MCF 10A (cell line): Measurements from ENCODE around the gene CCSER2. TPM values are rescaled to one million over a fixed set of nuclear protein-coding genes. Genes with fewer than 3 reads are reported as not detected.

Experiments used
- BruUV-seq: library from RNA; stranded (reverse); fragments of 400-500 nt; replicated peaks from 2 replicates; lab custom pipeline; 2021; lab: Mats Ljungman, UMichigan
- CTCF ChIA-PET: fragments of 300-600 bp; sonication (Branson Sonifier 250); formaldehyde crosslinking; extraction: SDS; loops from one replicate; lab custom pipeline; 2021; ENCODE audit warnings: antibody characterized with exemption, inconsistent platforms; lab: Yijun Ruan, JAX
- POLR2A ChIA-PET: fragments of 300-600, 350-650 bp; sonication (Branson Sonifier 250); formaldehyde crosslinking; extraction: SDS; loops from one replicate; lab custom pipeline; 2020; ENCODE audit warnings: antibody characterized with exemption, inconsistent platforms; lab: Yijun Ruan, JAX
- DNase-seq: peaks from one replicate; pipeline ENCODE4 v3.0.0-alpha.2; 2018; ENCODE audit not compliant: unreplicated experiment
- H3K27ac Mint-ChIP-seq: one replicate; pipeline ENCODE4 v1.8.0; 2022; ENCODE audit warnings: mild to moderate bottlenecking, low read depth, mixed read lengths; ENCODE audit not compliant: unreplicated experiment
- H3K27me3 Mint-ChIP-seq: one replicate; pipeline ENCODE4 v1.8.0; 2022; ENCODE audit warnings: mixed read lengths; ENCODE audit not compliant: insufficient read depth, unreplicated experiment
- H3K36me3 Mint-ChIP-seq: one replicate; pipeline ENCODE4 v1.8.0; 2022; ENCODE audit warnings: mild to moderate bottlenecking, moderate library complexity, mixed read lengths; ENCODE audit not compliant: insufficient read depth, unreplicated experiment
- H3K4me1 Mint-ChIP-seq: one replicate; pipeline ENCODE4 v1.8.0; 2022; ENCODE audit warnings: mixed read lengths; ENCODE audit not compliant: insufficient read depth, unreplicated experiment
- H3K4me3 Mint-ChIP-seq: one replicate; pipeline ENCODE4 v1.8.0; 2022; ENCODE audit warnings: mild to moderate bottlenecking, moderate library complexity, mixed read lengths; ENCODE audit not compliant: unreplicated experiment
- H3K9me3 Mint-ChIP-seq: one replicate; pipeline ENCODE4 v1.8.0; 2022; ENCODE audit warnings: mixed read lengths; ENCODE audit not compliant: unreplicated experiment
- intact Hi-C: fragments of 100-400 bp; cut with micrococcal nuclease; formaldehyde crosslinking; loops from 2 replicates; pipeline ENCODE4 v1.14.1; 2022
- total RNA-seq: library from RNA; stranded (reverse); gene quantifications from 2 replicates; pipeline ENCODE4 v1.2.3, GENCODE V29; 2022
- TF ChIP-seq, protein P1 (sequence below): fragments of 200-600 bp; IDR thresholded peaks from one replicate; pipeline ENCODE4 v1.8.0; 2022; ENCODE audit warnings: antibody characterized with exemption, mild to moderate bottlenecking; ENCODE audit not compliant: unreplicated experiment

The CCSER2 gene
- total RNA-seq, 1 experiment from 2014 or later, result 70.0 TPM

DNA sequence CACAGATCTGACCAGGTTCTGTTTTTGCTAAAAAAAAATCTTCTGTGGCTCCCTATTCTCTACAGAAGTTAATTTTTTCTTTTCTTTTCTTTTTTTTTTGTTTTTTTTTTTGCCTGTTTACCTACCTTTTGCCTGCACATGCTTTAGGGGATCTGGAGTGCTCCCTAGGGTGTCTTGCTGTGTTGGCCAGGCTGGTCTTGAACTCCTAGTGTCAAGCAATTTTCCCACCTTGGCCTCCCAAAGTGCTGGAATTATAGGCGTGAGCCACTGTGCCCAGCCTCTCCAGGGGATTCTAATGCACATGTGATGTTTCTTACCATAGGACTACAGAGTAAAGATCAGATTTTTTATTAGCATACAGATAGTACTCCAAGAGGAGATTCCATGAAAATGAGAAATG, 10.6 kb downstream of the CCSER2 start:
- Mint-ChIP-seq H3K27me3 (no peaks in the 10 kb centered on the region), H3K4me1 (peaks cover 8% of the 10 kb centered on the region), H3K4me3 (no peak overlapping the region), H3K27ac (no peak overlapping the region), H3K36me3 (no peaks in the 10 kb centered on the region), H3K9me3 (no peaks in the 10 kb centered on the region)
- intact Hi-C loops, result no loop called here
- ChIA-PET CTCF (interaction anchor here (0.7 kb wide), 1 partner anchor 201 kb away, joined by 3 read pairs; no protein-coding TSS in a partner anchor), POLR2A (interaction anchor here (1.2 kb wide), 1 partner anchor 10 kb away, joined by 4 read pairs; the partner anchor contains the start of gene CCSER2)
- no TSS peak for BruUV-seq
- TF ChIP-seq, protein P1, sequence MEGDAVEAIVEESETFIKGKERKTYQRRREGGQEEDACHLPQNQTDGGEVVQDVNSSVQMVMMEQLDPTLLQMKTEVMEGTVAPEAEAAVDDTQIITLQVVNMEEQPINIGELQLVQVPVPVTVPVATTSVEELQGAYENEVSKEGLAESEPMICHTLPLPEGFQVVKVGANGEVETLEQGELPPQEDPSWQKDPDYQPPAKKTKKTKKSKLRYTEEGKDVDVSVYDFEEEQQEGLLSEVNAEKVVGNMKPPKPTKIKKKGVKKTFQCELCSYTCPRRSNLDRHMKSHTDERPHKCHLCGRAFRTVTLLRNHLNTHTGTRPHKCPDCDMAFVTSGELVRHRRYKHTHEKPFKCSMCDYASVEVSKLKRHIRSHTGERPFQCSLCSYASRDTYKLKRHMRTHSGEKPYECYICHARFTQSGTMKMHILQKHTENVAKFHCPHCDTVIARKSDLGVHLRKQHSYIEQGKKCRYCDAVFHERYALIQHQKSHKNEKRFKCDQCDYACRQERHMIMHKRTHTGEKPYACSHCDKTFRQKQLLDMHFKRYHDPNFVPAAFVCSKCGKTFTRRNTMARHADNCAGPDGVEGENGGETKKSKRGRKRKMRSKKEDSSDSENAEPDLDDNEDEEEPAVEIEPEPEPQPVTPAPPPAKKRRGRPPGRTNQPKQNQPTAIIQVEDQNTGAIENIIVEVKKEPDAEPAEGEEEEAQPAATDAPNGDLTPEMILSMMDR, result no peak
- DNase-seq, result no peak

GRCh38 chr10:84340187-84340586, 11.8 kb downstream of the CCSER2 start:
- POLR2A ChIA-PET, result no interaction called here
- Mint-ChIP-seq H3K36me3 (peaks cover 7% of the 10 kb centered on the region), H3K9me3 (no peaks in the 10 kb centered on the region), H3K27me3 (no peaks in the 10 kb centered on the region), H3K4me1 (peaks cover 15% of the 10 kb centered on the region), H3K27ac (no peak overlapping the region), H3K4me3 (no peak overlapping the region)
- no peak for DNase-seq
- TF ChIP-seq, protein P1, result no peak
- intact Hi-C loops, result no loop called here
- CTCF ChIA-PET, result no interaction called here
- no TSS peak for BruUV-seq

GRCh38 chr10:84340632-84341537, 12.5 kb downstream of the CCSER2 start:
- Mint-ChIP-seq H3K27ac (no peak overlapping the region), H3K4me1 (peaks cover 15% of the 10 kb centered on the region), H3K4me3 (no peak overlapping the region), H3K36me3 (peaks cover 7% of the 10 kb centered on the region), H3K9me3 (no peaks in the 10 kb centered on the region), H3K27me3 (no peaks in the 10 kb centered on the region)
- TF ChIP-seq, protein P1, result no peak
- BruUV-seq, result no TSS peak
- POLR2A ChIA-PET, result interaction anchor here (1.2 kb wide), 1 partner anchor 17 kb away, joined by 5 read pairs; no protein-coding TSS in a partner anchor
- no peak for DNase-seq
- intact Hi-C loops, result no loop called here
- CTCF ChIA-PET, result interaction anchor here (0.7 to 1.8 kb wide), 4 partner anchors 10 to 199 kb away, joined by 3 to 7 read pairs (median 6); no protein-coding TSS in a partner anchor

GRCh38 chr10:84341538-84341856, 13.1 kb downstream of the CCSER2 start:
- TF ChIP-seq, protein P1, result no peak
- POLR2A ChIA-PET, result interaction anchor here (0.7 to 1.2 kb wide), 2 partner anchors 13 to 17 kb away, joined by 3 to 5 read pairs; partner anchors contain the start of gene CCSER2
- Mint-ChIP-seq H3K36me3 (peaks cover 7% of the 10 kb centered on the region), H3K4me1 (peaks cover 15% of the 10 kb centered on the region), H3K27me3 (no peaks in the 10 kb centered on the region), H3K4me3 (no peak overlapping the region), H3K9me3 (no peaks in the 10 kb centered on the region), H3K27ac (no peak overlapping the region)
- CTCF ChIA-PET, result interaction anchor here (0.7 to 1.8 kb wide), 5 partner anchors 9 to 199 kb away, joined by 3 to 7 read pairs (median 5); no protein-coding TSS in a partner anchor
- intact Hi-C loops, result no loop called here
- no peak for DNase-seq
- no TSS peak for BruUV-seq
